Neural crest cell (in vitro differentiated cells): ENCODE measurements around the gene PROCR. TPM values are rescaled to one million over a fixed set of nuclear protein-coding genes. Genes with fewer than 3 reads are reported as not detected.
"Not testable (repeated sequence)": the region's sequence is repeated elsewhere in the genome, so short reads cannot be mapped to it uniquely, and the experiment has no call there.

Source experiments
- DNase-seq: peaks from one replicate; pipeline ENCODE4 v3.0.0; 2021; ENCODE audit warnings: low read depth, mixed read lengths, low spot score
- H3K27ac Mint-ChIP-seq: one replicate; pipeline ENCODE4 v1.8.0; 2021; ENCODE audit warnings: mild to moderate bottlenecking, mixed read lengths; ENCODE audit not compliant: unreplicated experiment
- H3K27me3 Mint-ChIP-seq: 2 replicates; pipeline ENCODE4 v1.8.0; 2021; ENCODE audit warnings: low read depth, mild to moderate bottlenecking, mixed read lengths
- H3K36me3 Mint-ChIP-seq: 2 replicates; pipeline ENCODE4 v1.8.0; 2021; ENCODE audit warnings: low read depth, mild to moderate bottlenecking, mixed read lengths
- H3K4me1 Mint-ChIP-seq: 2 replicates; pipeline ENCODE4 v1.8.0; 2021; ENCODE audit warnings: mixed read lengths
- H3K4me3 Mint-ChIP-seq: one replicate; pipeline ENCODE4 v1.8.0; 2021; ENCODE audit warnings: mild to moderate bottlenecking, mixed read lengths
- H3K9me3 Mint-ChIP-seq: 2 replicates; pipeline ENCODE4 v1.8.0; 2021; ENCODE audit warnings: mixed read lengths
- CTCF ChIP-seq: fragments of 200-600 bp; sonication (generic); conservative IDR thresholded peaks from 2 replicates; pipeline ENCODE4 v1.5.0; 2021; ENCODE audit warnings: antibody characterized with exemption, mild to moderate bottlenecking
- total RNA-seq: library from RNA; stranded (reverse); gene quantifications from 2 replicates; pipeline ENCODE4 v1.2.1, GENCODE V29; 2021

PROCR gene
- total RNA-seq, 1 donor from 2014 or later, result not detected

GRCh38 chr20:35144694-35145093 is 27.2 kb upstream of the PROCR start:
- no peak for DNase-seq
- Mint-ChIP-seq H3K4me3 (peak overlapping the region; percentile 85), H3K9me3 (no peaks in the 10 kb centered on the region), H3K4me1 (peaks cover 31% of the 10 kb centered on the region), H3K27ac (no peak overlapping the region), H3K36me3 (peaks cover 2% of the 10 kb centered on the region), H3K27me3 (peaks cover 8% of the 10 kb centered on the region)
- no peak for TF ChIP-seq CTCF

- Mint-ChIP-seq H3K36me3 (peaks cover 2% of the 10 kb centered on the region), H3K27me3 (peaks cover 11% of the 10 kb centered on the region), H3K4me1 (peaks cover 31% of the 10 kb centered on the region), H3K27ac (no peak overlapping the region), H3K4me3 (peak overlapping the region; percentile 85), H3K9me3 (no peaks in the 10 kb centered on the region)
- peak; percentile 79 for TF ChIP-seq CTCF
- DNase-seq, result no peak
Measured at GRCh38 chr20:35145141-35145564, 26.7 kb upstream of the PROCR start.

- DNase-seq, result peak; percentile 15
- TF ChIP-seq CTCF, result peak; percentile 34
- Mint-ChIP-seq H3K4me3 (peak overlapping the region; percentile 97), H3K9me3 (no peaks in the 10 kb centered on the region), H3K27me3 (peaks cover 21% of the 10 kb centered on the region), H3K4me1 (peaks cover 31% of the 10 kb centered on the region), H3K36me3 (no peaks in the 10 kb centered on the region), H3K27ac (no peak overlapping the region)
Measured at GRCh38 chr20:35146299-35146919, 25.5 kb upstream of the PROCR start.

GRCh38 chr20:35146920-35147574 is 24.8 kb upstream of the PROCR start, which contains the start of gene EDEM2:
EDEM2 (minus strand) TSS chr20:35147336; CDS start chr20:35147258, 78 bp downstream.
- Mint-ChIP-seq H3K4me1 (peaks cover 31% of the 10 kb centered on the region), H3K36me3 (no peaks in the 10 kb centered on the region), H3K27ac (peak within 1 kb of the TSS; percentile 73), H3K4me3 (peak within 1 kb of the TSS; percentile 97), H3K27me3 (peaks cover 23% of the 10 kb centered on the region), H3K9me3 (no peaks in the 10 kb centered on the region)
- peak; percentile 98 for DNase-seq
- peak; percentile 8 for TF ChIP-seq CTCF

GRCh38 chr20:35147575-35148071 is 24.2 kb upstream of the PROCR start:
- peak; percentile 21 for DNase-seq
- peak overlapping the region; percentile 2 for H3K27ac Mint-ChIP-seq
- H3K9me3 Mint-ChIP-seq, result not testable (repeated sequence)

More at GRCh38 chr20:35147575-35148071, 24.2 kb upstream of the PROCR start:
- H3K27me3 Mint-ChIP-seq, result peaks cover 23% of the 10 kb centered on the region
- peaks cover 31% of the 10 kb centered on the region for H3K4me1 Mint-ChIP-seq
- H3K4me3 Mint-ChIP-seq, result peak overlapping the region; percentile 97
- H3K36me3 Mint-ChIP-seq, result not testable (repeated sequence)
